Psoas muscle (tissue), 8 donors: ENCODE measurements around the gene SUCO. TPM values are rescaled to one million over a fixed set of nuclear protein-coding genes. Genes with fewer than 3 reads are reported as not detected.
A peak's percentile ranks its signal among the peaks of the same experiment; 100 is the strongest.

Experiments used
- ATAC-seq, 4 donors: fragments of 200-7000 bp; cut with Tn5 transposase; one replicate each; pipeline ENCODE4 v1.9.1; 2020; ENCODE audit warnings: moderate library complexity in 3 of 4, mild to moderate bottlenecking in 2 of 4
- DNase-seq, 2 donors: peaks; one replicate each; pipeline ENCODE4 v3.0.0-alpha.2; 2020
- H3K27ac ChIP-seq: fragments of 200-600 bp; one replicate; pipeline ENCODE4 v1.8.0; 2022
- H3K27me3 ChIP-seq, 3 donors: fragments of 200-600 bp in 1 of 3; one replicate each; pipeline versions ENCODE4 v1.6.1 to v1.8.0; 2013 to 2022; ENCODE audit warnings: low read length in 2 of 3, mild to moderate bottlenecking in 2 of 3, moderate library complexity in 1 of 3; ENCODE audit not compliant: insufficient read depth in 3 of 3
- H3K36me3 ChIP-seq, 2 donors: fragments of 200-600 bp in 1 of 2; one replicate each; pipeline versions ENCODE4 v1.6.1 to v1.8.0; 2013 to 2022; ENCODE audit warnings: low read depth in 1 of 2, mild to moderate bottlenecking in 1 of 2, moderate library complexity in 1 of 2; ENCODE audit not compliant: insufficient read depth in 1 of 2
- H3K4me1 ChIP-seq: fragments of 200-600 bp; one replicate; pipeline ENCODE4 v1.8.0; 2022
- H3K4me3 ChIP-seq: fragments of 200-600 bp; one replicate; pipeline ENCODE4 v1.8.0; 2022; ENCODE audit warnings: mild to moderate bottlenecking
- H3K9me3 ChIP-seq: fragments of 200-600 bp; one replicate; pipeline ENCODE4 v1.8.0; 2022
- CTCF ChIP-seq: fragments of 200-600 bp; IDR thresholded peaks from one replicate; pipeline ENCODE4 v1.8.0; 2022; ENCODE audit warnings: antibody characterized with exemption
- WGBS, 3 donors: extraction: QIAGEN DNeasy Blood & Tissue Kit; methylation state at CpG; one replicate each; pipeline versions ENCODE4 v1.1.6 to v1.1.7; 2013; 5-methylcytosine and 5-hydroxymethylcytosine counted together
- intact Hi-C, 2 donors: fragments of 100-400 bp; cut with DNase I; formaldehyde crosslinking; loops; one replicate each; pipeline versions ENCODE4 v1.11.0 to v1.14.2; 2022
- polyA plus RNA-seq, 3 donors: library from polyadenylated mRNA; stranded (reverse); fragments of 200-250 nt; gene quantifications; one replicate each; pipeline ENCODE4 v1.2.3, GENCODE V29; 2013
- total RNA-seq, 4 donors: library from RNA; stranded (reverse); fragmentation: NEBNext Ultra II Directional in 2 of 4; extraction: Animal tissue kit (Norgen Biotek cat#: 25700) in 2 of 4; gene quantifications; one replicate each; pipeline versions ENCODE4 v1.2.1 to v1.2.4, GENCODE V29; 2021 to 2023
- donor health status: healthy with polysubstance abuse.
- donor health status: DM: no; HTN: no; CAD: no; lungs with moderate emphysema.
- donor health status: Bipolar disorder and iron deficiency.
- donor health status: healthy.
- donor health status: DM: yes; HTN: yes; CAD: no.
- donor health status: DM: no; HTN: no; CAD: no.
- donor health status: DM: no; HTN: no; CAD: no.
- donor health status: DM: yes; HTN: yes; CAD: no.

The SUCO gene
- total and polyA plus RNA-seq, 7 donors: 2.6 to 8.2 (median 6.2) TPM

DNA sequence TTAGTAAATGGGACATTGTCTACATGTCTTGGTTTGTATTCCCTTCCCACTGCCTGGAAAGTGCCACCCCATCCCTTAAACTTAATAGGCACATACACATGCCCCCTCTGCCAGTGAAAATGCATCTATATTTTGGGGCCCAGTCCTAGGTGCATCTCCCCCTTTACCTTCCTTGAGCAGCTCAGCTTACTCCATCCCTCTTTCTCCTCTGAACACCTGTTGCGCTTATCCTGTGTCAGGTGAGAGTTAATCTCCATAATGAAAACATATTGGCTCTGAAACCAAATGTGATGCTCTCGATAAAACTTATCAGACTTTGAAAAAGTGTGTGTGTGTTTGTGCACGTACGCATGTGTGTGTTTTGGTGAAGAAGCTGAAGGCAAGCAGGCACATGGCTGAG, 15.4 kb upstream of the SUCO start:
- H3K4me1 ChIP-seq: no peaks in the 10 kb centered on the region
- TF ChIP-seq CTCF: no peak
- no peaks in the 10 kb centered on the region for H3K9me3 ChIP-seq
- H3K4me3 ChIP-seq: no peak overlapping the region
- H3K27me3 ChIP-seq: no peaks in the 10 kb centered on the region
- intact Hi-C loops: no loop called here
- 83 to 86% (median 84%) methylated on average over 4 of the region's 4 CpGs for WGBS, 3 donors
- ATAC-seq (no peak), DNase-seq (no peak)
- H3K27ac ChIP-seq: no peak overlapping the region
- H3K36me3 ChIP-seq: no peaks in the 10 kb centered on the region

DNA sequence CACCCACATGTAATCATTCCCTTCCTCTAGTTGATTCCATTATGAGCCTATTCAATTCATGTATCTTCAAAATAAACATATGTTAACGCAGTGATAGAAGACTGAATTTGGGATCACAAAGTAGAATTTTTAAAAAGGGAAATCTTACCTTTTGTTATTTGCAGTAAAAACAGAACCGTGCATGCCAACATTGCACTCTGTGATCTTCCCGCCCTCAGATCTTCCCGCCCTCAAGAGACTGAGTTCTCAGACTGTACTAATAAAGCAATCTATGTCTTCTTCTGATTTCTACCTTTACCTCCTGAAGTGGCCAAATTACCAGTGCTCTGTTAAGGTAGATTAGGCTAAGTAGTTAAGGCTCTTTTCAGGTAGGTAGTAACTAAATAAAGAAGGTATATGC, 3.6 kb upstream of the SUCO start:
- TF ChIP-seq CTCF: no peak
- Histone ChIP-seq H3K4me3 (no peak overlapping the region), H3K4me1 (peaks cover 6% of the 10 kb centered on the region), H3K36me3 (no peaks in the 10 kb centered on the region), H3K9me3 (no peaks in the 10 kb centered on the region), H3K27me3 (no peaks in the 10 kb centered on the region), H3K27ac (no peak overlapping the region)
- intact Hi-C loops: no loop called here
- 80 to 83% (median 82%) methylated on average over 4 of the region's 4 CpGs for WGBS, 3 donors
- no peak for DNase-seq
- ATAC-seq: no peak

GRCh38 chr1:172530000-172530399, 3.0 kb upstream of the SUCO start:
- intact Hi-C loops: loop anchor here (5.0 to 10.0 kb wide), 2 partner anchors 83 to 735 kb away; no protein-coding TSS in a partner anchor
- TF ChIP-seq CTCF: no peak

DNA sequence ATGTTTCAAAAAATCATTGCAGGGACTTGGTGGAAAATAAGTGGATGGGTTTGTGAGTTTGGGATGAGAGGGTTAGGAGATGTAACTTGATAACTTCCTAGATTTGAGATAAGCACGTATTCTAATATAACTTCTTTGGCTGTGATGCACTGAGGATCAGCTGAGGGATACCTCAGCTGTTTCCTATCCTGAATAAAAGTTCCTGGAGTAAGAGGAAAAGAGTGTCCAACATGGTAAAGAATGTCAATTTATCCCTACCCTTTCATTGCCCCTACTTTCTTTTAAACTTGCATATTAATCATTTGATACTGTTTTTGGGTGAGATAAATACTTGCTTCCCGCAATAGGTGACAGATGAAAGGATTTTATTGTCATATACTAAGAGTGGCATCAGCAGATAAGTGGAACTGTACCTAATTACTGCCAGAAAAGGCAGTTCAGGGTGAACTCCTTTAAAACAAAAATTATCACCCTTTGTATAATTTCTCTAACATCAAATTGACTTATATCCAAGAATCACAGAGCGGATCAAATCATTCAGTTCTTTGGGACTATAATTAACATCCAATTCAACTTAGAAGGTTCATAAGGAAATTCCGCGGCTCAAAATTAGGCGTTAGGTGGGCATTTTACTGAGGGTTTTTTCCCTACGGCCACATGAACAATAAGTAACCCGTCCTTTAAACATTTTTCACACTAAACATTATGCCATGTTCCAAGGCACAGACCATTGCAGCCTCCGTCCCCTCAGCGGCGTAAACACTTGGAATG, 1.4 kb upstream of the SUCO start:
- WGBS, 3 donors: 2% methylated on average over 11 of the region's 11 CpGs
- Histone ChIP-seq H3K4me1 (peaks cover 23% of the 10 kb centered on the region), H3K27ac (peak overlapping the region; percentile 90), H3K27me3 (no peaks in the 10 kb centered on the region), H3K4me3 (peak overlapping the region; percentile 80), H3K36me3 (no peaks in the 10 kb centered on the region), H3K9me3 (no peaks in the 10 kb centered on the region)
- intact Hi-C loops: loop anchor here (2.0 to 10.0 kb wide), 3 partner anchors 84 to 737 kb away; no protein-coding TSS in a partner anchor
- no peak for TF ChIP-seq CTCF
- DNase-seq (no peak), ATAC-seq (no peak)

More at GRCh38 chr1:172530000-172530399, 3.0 kb upstream of the SUCO start:
- WGBS, 3 donors: 58 to 72% (median 60%) methylated on average over 2 of the region's 2 CpGs
- Histone ChIP-seq H3K36me3 (no peaks in the 10 kb centered on the region), H3K27me3 (no peaks in the 10 kb centered on the region), H3K27ac (no peak overlapping the region), H3K4me3 (no peak overlapping the region), H3K9me3 (no peaks in the 10 kb centered on the region), H3K4me1 (peaks cover 12% of the 10 kb centered on the region)
- DNase-seq: no peak
- no peak for ATAC-seq
